Activated CD4-positive, alpha-beta T cell treated with anti-CD3 and anti-CD28 coated beads, Interleukin-2, Interleukin-6, amounts not matched to agents 100 ng/mL and 50 ng/mL, durations not matched to agents 16 hours and 8 hours (primary cell): Measurements from ENCODE around the gene RNF223.

Source experiments
- DNase-seq: peaks from one replicate; pipeline ENCODE4 v3.0.0-alpha.2; 2020

Gene RNF223

GRCh38 chr1:1073743-1074587, at the start of gene RNF223:
Gene RNF223, minus strand, starts transcription at chr1:1074306. Its CDS starts 1,740 bp downstream, at chr1:1072566.
- no peak for DNase-seq

- no peak for DNase-seq
These were observed 48.9 kb upstream of the RNF223 start for GRCh38 chr1:1122981-1123480.

GRCh38 chr1:1122078-1122811, 48.1 kb upstream of the RNF223 start:
- peak; percentile 88 for DNase-seq

GRCh38 chr1:1121611-1122077, 47.5 kb upstream of the RNF223 start:
- DNase-seq, result no peak

DNA sequence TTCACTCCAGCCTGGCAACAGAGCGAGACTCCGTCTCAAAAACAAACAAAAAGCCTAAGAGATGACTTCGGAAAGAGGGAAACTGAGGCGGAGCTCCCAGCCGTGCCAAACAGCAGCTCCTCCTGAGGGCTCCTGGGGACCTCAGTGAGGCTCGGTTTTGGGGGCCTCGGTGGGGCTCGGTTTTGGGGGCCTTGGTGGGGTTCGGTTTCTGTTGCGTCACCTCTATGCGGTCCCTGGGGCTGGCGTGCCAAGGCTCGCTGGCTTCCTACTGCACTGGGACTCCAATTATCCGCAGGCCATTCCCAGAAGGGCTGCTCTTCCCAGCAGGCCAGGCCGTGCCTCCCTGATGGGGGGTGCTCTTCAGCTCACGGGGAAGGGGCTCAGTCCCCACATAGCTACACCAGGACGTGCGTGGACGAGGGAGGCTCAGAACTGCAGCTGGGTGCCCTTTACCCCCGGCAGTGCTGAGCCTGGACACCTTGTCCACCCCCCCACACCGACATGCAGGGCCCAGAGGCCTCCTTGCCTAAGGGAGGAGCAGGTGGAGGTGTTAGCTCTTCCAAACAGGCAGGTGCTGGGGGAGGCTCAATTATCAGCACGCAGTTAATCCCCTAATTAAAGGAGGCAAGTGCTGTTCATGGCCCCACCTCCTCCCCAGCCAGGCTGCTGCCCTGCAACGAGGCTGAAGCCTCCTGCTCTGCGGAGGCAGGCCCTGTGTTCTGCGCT, 46.9 kb upstream of the RNF223 start:
- DNase-seq, result no peak

GRCh38 chr1:1120096-1120495, 46.0 kb upstream of the RNF223 start:
- DNase-seq, result no peak

DNA sequence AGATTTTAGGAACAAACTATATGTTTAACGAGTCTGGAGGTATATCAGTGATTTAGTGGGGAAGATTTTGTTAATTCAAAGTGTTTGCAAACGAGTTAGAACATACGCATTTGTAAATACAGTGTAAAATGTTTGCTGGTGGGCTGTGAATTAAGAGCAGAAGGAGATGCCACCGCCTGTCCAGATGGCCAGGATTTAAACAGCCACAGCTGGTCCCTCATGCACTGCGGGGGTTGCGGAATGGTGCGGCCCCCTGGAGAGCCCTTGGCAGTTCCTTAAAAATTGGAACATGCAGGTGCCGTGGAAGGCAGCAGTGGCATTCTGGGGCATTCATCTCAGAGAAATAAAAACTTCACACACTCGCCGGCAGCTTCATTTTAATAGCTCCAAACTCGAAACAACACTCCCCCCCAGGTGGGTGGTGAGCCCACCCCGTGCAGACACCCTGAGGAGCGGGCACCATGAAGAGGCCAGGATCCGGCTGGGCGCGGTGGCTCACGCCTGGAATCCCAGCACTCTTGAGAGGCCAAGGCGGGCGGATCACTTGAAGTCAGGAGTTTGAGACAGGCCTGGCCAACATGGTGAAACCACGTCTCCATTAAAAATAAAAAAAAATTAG, 45.3 kb upstream of the RNF223 start:
- no peak for DNase-seq

DNA sequence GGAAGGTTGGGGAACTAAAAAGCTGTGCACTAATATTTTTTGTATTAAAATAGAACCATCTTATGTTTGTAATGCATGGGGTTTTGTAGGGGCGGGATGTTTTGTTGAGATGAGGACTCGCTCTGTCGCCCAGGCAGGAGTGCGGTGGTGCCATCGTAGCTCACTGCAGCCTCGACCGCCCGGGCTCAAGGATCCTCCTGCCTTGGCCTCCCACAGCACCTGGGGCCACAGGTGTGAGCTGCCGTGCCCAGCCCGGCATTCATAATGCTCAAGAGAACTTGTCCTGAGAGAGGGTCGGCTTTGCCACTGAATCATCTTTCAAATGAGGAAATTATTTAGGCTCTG, 44.7 kb upstream of the RNF223 start:
- no peak for DNase-seq

DNA sequence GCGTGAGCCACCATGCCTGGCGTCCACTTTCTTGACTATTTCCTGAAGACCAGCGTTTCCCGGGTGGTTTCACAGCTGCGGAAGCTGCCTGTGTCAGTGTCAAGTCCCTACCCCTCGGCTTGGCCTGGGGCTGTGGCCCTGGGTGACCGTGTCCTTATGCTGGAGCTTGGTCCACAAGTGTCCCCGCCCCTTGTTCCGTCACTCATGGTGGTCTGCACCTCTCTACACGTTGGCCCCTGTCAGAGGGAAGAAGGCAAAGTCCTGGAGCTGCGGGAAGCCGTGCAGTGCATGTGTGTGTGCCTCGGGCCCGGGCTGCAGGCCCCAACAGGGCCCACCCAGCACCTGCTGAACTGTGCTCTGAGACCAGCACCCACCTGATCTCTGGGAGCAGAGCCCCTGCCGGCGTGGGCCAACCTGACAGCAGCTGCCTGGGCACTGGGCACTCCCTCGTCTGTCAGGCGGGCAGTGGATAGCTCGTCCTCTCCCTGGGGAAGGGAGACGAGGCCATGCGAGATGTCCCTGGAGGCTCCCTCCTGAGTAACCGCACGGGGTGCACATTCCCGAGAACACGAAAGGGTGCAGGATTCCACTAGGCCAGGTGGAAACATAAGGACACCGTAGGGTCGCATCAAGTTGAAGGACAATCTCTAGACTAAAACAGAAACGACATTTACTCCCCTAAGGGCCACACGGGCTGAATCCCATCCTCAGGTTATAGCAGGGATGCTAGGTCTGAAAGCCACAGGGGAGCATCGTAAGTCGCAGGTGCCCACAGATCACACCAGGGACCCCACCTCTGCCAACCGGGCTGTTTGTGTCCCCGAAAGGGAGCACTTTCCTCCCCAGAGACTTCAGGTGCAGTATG, 44.1 kb upstream of the RNF223 start:
- DNase-seq, result no peak

- no peak for DNase-seq
These were observed 43.3 kb upstream of the RNF223 start for GRCh38 chr1:1117469-1117831.

DNA sequence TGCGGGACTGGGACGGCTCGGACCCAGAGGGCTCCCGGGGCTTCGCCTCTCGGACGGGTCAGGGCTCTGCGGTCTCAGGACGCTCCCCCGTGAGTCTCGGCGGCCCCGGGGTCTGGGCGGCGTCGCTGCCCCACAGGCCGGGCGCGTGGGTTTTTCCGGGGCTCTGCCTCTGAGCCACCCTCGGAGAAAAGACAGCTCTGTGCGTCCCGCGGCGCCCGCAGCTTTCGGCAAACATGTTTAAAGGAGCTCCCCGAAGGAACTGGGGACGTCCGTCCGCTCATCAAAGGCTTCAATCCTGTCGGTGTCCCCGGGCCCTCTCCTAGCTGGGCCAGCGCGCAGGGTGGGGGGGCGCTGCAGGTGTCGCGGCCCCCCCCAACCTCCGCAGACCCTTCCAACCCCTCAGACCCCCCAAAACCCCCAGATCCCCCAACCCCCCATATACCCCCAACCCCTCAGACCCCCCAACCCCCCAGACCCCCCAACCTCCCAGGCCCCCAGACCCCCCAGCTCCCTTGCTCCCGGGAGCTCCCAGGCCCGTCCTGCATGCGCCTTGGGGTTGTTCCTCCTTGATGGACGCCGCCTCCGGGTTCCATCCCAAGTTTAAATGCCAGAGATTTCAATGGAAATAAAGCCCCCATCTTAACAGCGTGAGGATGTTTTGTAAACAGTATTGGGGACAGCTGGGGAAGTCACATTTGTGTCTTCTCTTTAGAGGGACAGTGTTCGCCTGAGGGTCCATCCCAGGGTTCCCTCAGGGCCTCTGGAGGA, 42.8 kb upstream of the RNF223 start:
- peak; percentile 15 for DNase-seq

- peak; percentile 99 for DNase-seq
These were observed 41.9 kb upstream of the RNF223 start, which contains the start of gene C1orf159 for GRCh38 chr1:1115786-1116700. Gene C1orf159, minus strand, starts transcription at chr1:1116089. Its CDS starts 24,546 bp downstream, at chr1:1091543.

GRCh38 chr1:1115136-1115785, 41.2 kb upstream of the RNF223 start:
- no peak for DNase-seq

DNA sequence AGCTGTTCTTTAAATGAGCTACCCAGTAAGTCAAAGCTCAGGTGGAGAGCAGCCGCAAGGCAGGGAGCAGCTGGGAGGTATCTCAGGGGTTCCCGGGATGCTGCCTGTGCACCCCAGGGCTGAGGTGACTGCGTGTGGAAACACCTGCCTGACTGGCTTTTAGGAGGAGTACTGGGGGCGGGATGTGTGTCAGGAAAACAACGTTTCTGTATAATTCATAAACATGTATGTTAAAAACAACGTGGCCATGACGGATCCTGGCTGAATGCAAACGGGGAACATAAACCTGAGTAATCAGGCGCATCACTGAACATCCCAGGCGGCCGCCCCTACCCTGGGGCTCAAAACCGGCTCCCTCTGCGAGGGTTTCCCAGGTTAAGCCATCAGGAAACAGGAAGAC, 40.3 kb upstream of the RNF223 start:
- no peak for DNase-seq

DNA sequence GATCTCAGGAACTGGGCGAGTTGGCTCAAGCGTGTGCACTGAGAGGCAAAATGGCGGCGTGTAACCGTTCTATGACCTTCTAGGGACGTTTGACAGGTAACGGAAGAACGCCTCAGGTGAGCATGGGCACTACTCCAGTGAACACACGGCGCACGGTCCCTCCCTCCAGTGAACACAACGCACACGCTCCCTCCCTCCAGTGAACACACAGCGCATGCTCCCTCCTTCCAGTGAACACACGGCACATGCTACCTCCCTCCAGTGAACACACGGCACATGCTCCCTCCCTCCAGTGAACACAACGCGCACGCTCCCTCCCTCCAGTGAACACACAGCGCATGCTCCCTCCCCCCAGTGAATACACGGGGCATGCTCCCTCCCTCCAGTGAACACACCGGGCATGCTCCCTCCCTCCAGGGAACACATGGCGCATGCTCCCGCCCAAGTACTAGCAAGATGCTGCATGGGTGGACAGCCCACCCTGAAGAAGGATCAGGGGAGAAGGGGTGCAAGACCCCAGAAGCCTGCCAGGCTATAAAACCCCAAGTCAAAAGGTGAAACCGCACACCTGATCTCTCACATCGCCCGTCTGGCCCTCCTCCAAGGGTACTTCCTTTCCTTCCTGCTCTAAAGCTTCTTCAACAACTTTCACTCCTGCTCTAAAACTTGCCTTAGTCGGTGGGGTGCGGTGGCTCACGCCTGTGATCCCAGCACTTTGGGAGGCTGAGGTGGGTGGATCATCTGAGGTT, 38.3 kb upstream of the RNF223 start:
- DNase-seq, result no peak

DNA sequence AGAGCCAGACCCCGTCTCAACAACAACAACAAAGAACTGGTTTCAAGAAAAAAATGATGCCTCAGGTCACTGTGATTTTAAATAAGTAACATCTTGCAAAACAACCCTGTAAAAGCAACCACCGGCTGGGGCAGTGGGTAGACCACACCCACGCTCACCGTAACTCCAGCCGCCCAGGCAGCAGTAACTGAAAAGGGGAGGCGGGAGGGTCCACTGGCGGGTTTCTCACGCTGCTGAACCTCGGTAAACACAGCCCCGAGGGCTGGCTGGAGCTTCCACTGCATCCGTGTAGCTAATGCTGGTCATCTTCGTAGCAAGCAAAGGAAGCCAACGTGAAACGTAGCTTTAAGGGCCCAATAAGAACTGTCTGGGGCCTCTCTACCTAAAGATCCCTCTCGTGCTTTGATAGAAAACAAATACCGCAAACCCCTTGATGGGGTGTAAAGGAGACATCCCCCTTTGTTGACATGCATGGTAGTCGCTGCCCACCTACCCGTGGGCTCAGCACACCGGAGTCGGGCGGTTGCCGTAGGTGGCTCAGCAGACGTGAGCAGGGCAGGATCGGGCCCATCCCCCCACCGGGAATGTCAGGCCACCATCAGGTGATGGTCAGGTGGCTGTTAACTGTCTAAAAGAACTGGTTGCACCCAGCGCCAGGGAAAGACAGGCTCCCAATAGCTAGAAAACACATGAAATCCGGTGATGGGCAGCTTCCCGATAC, 37.6 kb upstream of the RNF223 start:
- no peak for DNase-seq

DNA sequence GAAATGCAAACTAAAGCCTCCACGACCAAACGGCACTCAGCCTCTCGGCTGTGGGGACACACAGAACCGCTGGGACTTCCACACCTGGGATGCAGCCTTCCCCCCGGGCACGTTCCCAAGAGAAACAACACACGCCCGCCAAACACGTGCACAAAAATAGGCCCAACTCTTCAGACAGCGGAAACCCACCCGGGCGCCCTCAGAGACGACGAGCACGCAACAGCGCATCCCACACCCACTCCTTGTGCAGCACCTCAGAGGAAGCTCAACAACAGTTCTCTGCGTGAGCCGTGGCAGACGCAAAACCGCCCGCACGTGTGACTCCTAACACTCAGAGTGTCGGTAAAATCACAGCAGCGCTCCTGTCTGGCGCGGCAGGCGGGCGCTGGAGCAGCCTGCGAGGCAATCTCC, 36.5 kb upstream of the RNF223 start:
- no peak for DNase-seq

GRCh38 chr1:1109743-1110142, 35.6 kb upstream of the RNF223 start:
- DNase-seq, result no peak
